ENCODE results near the gene MRTFA.
"Not testable (repeated sequence)": the region's sequence is repeated elsewhere in the genome, so short reads cannot be mapped to it uniquely, and the experiment has no call there.

MRTFA gene

GRCh38 chr22:40544758-40545157 is 91.8 kb downstream of the MRTFA start:
- no peak for DNase-seq

- no peak for DNase-seq
Measured at GRCh38 chr22:40542821-40543540, 93.5 kb downstream of the MRTFA start.

- DNase-seq, result no peak
Measured at GRCh38 chr22:40541300-40541699, 95.2 kb downstream of the MRTFA start.

- no peak for DNase-seq
Measured at GRCh38 chr22:40540265-40540664, 96.3 kb downstream of the MRTFA start.

DNA sequence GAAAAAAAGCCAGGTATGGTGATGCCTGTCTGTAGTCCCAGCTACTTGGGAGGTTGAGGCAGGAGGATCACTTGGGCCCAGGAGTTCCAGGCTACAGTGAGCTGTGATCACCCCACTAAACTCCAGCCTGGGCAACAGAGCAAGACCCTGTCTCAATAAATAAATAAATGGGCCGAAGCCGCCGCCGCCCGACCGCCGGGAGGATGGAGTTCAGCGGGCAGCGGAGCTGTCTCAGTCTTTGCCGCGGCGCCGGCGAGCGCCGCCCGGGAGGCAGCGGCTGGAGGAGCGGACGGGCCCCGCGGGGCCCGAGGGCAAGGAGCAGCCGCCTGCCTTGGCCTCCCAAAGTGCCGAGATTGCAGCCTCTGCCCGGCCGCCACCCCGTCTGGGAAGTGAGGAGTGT is 100.4 kb downstream of the MRTFA start:
- not testable (repeated sequence) for DNase-seq

DNA sequence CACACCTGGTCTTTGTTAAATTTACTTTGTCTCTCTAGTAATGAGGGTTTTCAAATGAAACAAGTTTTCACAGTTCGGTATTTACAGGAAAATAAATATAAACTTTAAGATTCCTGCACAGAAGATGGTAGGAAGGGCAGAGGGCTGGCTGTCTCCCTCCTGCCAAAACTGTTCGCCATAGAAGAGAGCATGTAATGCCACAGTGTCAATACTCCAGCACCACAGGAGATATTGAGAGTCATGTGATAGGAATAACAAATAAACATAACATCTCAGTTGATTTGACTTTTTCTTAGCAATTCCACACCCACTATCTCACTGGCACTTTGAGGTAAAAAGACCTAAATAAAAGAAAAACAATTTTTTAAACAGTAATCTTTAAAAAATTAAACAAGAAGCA is 100.9 kb downstream of the MRTFA start:
- DNase-seq, result no peak

GRCh38 chr22:40535189-40535512 is 101.4 kb downstream of the MRTFA start:
- DNase-seq, result no peak

DNA sequence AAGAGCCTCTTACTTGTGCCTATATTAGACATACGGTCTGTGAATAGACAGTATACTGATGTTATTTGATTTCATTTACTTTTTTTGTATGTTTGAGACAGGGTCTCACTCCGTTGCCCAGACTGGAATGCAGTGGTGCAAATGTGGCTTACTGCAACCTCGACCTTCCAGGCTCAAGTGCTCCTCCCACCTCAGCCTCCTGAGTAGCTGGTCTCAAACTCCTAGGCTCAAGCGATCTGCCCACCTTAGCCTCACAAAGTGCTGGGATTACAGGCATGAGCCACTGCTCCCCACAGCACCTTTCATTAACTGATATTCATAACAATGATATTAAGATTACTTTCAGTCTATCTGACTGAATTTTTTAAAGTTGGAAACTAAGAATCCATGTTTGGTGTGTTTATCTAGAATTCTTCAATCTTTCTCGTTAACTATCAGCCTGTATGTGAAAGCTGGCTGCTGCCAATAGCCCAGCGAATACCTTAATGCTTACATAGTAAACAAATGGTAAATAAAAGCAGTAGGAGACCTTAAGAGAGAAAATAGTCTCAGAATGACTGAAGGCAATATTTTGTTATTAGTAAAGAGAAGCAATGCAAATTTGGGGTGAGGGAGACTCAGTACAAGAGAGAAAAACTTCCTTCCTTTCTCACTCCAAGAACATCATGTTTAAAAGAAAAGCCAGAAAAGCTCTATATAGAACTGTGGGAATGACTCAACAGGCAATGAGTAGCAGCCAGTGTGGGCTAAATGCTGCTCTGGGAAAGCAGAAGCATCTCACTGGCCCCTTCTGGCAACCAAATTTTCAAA is 101.9 kb downstream of the MRTFA start:
- no peak for DNase-seq

- DNase-seq, result peak; percentile 66
Measured at GRCh38 chr22:40533712-40534378, 102.7 kb downstream of the MRTFA start.

GRCh38 chr22:40531951-40532900 is 104.3 kb downstream of the MRTFA start:
- DNase-seq, result no peak

GRCh38 chr22:40530391-40530790 is 106.1 kb downstream of the MRTFA start:
- DNase-seq, result not testable (repeated sequence)

DNA sequence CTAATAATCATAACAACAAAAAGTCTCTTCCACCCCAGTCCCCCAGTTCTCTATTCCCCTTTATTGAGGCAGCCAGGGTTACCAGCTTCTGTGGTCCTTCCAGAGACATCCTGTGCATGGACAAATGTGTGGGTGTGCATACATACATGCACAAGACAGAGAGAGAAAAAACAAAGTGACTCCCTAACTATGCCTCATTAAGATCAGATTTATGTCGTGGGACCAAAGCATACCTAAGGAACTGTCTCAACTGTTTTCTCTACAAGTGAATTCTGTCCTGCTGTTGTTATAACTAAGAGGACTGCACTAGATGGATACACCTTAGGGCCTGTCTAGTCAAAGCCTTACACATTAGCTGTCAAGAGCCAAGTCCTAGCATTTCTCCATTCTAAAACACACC is 106.7 kb downstream of the MRTFA start:
- DNase-seq, result no peak

DNA sequence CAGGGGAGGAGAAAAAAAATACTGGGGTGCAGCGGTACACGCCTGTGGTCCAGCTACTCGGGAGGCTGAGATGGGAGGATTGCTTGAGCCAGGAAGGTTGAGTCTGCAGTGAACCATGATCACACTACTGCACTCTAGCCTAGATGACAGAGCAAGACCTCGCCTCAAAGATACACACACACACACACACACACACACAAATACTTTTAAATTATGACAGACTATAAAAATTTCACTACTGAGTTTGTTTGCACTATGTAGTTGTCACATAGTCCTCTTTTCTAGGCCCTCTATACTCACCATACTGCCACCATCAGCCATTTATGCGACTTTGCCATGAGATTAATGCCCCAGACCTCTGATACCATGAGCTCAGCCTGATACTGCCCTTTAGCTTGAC is 109.6 kb downstream of the MRTFA start:
- DNase-seq, result no peak

- peak; percentile 61 for DNase-seq
Measured at GRCh38 chr22:40525250-40525884, 111.2 kb downstream of the MRTFA start.

- peak; percentile 39 for DNase-seq
Measured at GRCh38 chr22:40524392-40525249, 111.9 kb downstream of the MRTFA start.

- no peak for DNase-seq
Measured at GRCh38 chr22:40522141-40522540, 114.4 kb downstream of the MRTFA start.

DNA sequence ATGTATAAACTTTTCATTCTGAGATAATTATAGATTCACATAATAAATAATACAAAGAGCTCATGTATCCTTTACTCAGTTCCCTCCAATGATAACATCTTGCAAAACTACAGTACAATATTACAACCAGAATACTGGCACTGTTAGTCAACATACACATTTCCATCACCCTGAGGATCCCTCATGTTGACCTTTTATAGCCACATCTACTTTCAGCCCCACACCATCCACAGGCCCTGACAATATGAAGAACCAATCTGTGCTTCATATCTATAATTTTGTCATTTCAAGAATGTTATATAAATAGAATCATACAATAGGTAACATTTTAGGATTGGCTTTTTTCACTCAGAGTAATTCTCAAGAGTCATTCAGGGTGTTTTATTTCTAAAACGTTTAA is 115.5 kb downstream of the MRTFA start:
- DNase-seq, result no peak

DNA sequence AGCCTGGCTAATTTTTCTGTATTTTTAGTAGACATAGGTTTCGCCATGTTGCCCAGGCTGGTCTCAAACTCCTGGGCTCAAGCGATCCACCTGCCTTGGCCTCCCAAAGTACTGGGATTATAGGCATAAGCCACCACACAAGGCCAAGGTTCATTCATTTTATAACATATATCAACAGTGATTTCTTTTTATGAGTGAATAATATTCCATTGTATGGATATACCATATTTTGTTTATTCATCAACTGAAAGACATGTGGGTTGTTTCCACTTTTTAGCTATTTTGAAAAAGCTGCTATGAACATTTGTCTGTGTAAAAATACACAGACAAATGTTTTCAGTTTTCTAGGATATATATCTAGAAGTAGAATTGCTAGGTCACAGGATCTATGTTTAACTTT is 116.0 kb downstream of the MRTFA start:
- DNase-seq, result no peak

DNA sequence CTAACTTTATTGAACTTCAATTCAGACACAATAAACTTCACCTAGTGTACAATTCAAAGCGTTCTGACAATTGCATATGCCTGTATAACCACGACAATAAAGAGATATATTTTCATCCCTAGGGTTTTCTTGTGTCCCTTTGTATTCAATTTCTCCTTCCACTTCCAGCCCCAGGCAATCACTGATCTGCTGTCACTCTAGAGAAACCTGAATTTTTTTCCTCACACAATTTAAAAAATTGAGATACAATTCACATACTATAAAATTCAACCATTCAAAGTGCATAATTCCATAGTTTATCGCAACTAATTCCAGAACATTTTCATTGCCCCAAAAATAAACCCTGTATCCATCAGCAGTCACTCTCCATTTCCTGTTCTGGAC is 116.6 kb downstream of the MRTFA start:
- DNase-seq, result no peak

- DNase-seq, result no peak
Measured at GRCh38 chr22:40519284-40519947, 117.1 kb downstream of the MRTFA start.

DNA sequence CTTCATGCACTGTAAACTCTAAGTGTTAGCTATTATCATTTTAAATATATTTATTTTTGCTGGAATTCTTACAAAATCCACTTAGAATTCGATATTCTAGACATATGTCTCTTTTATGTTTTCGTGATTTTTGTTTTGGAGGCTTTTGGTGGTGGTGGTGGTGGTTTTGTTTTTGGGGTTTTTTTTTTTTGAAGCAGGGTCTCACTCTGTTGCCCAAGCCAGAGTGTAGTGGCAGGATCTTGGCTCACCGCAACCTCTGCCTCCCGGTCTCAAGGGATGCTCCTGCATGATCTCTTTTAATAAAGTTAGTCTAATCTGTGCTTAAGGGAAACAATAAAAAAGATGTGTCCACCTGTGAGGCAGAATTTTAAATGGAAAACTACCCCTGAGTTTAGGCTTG is 117.7 kb downstream of the MRTFA start:
- no peak for DNase-seq
